Endodermal cell (in vitro differentiated cells): ENCODE results near the gene LRRC3. TPM values are rescaled to one million over a fixed set of nuclear protein-coding genes. Genes with fewer than 3 reads are reported as not detected.

Source experiments
- DNase-seq: peaks from one replicate; pipeline ENCODE4 v3.0.0-alpha.2; 2017
- H3K27ac ChIP-seq: 2 replicates; pipeline ENCODE4 v1.5.1; 2013; ENCODE audit warnings: mild to moderate bottlenecking, low read depth, low read length, moderate library complexity
- H3K27me3 ChIP-seq: 2 replicates; pipeline ENCODE4 v1.6.1; 2013; ENCODE audit warnings: mild to moderate bottlenecking, low read length, moderate library complexity; ENCODE audit not compliant: insufficient read depth, control insufficient read depth, poor library complexity, severe bottlenecking
- H3K36me3 ChIP-seq: 2 replicates; pipeline ENCODE4 v1.7.0; 2013; ENCODE audit warnings: mild to moderate bottlenecking, low read length, moderate library complexity; ENCODE audit not compliant: control insufficient read depth, insufficient read depth
- H3K4me1 ChIP-seq: one replicate; pipeline ENCODE4 v1.7.0; 2013; ENCODE audit warnings: low read length; ENCODE audit not compliant: control insufficient read depth, insufficient read depth
- H3K4me3 ChIP-seq: 2 replicates; pipeline ENCODE4 v1.5.1; 2013; ENCODE audit warnings: mild to moderate bottlenecking, low read length, moderate library complexity
- H3K9ac ChIP-seq: 2 replicates; pipeline ENCODE4 v1.6.1; 2013; ENCODE audit warnings: mild to moderate bottlenecking, low read length, moderate library complexity; ENCODE audit not compliant: poor library complexity, severe bottlenecking; ENCODE audit errors: extremely low read depth
- H3K9me3 ChIP-seq: 2 replicates; pipeline ENCODE4 v1.6.1; 2013; ENCODE audit warnings: mild to moderate bottlenecking, low read length, moderate library complexity; ENCODE audit not compliant: control insufficient read depth
- H3K27ac Mint-ChIP-seq: 2 replicates; pipeline ENCODE4 v1.8.0; 2020; ENCODE audit warnings: mixed read lengths
- H3K27me3 Mint-ChIP-seq: 2 replicates; pipeline ENCODE4 v1.8.0; 2021; ENCODE audit warnings: mild to moderate bottlenecking, mixed read lengths; ENCODE audit not compliant: insufficient read depth
- H3K36me3 Mint-ChIP-seq: 2 replicates; pipeline ENCODE4 v1.8.0; 2020; ENCODE audit warnings: low read depth, mixed read lengths
- H3K4me1 Mint-ChIP-seq: 2 replicates; pipeline ENCODE4 v1.8.0; 2020; ENCODE audit warnings: mixed read lengths
- H3K4me3 Mint-ChIP-seq: 2 replicates; pipeline ENCODE4 v1.8.0; 2020; ENCODE audit warnings: mild to moderate bottlenecking, moderate library complexity, mixed read lengths
- H3K9me3 Mint-ChIP-seq: 2 replicates; pipeline ENCODE4 v1.8.0; 2020; ENCODE audit warnings: mild to moderate bottlenecking, mixed read lengths
- WGBS, 2 experiments: methylation state at CpG; one replicate each; pipeline versions ENCODE4 v1.1.5 to v1.1.7; 2013; ENCODE audit warnings: missing lambda C conversion rate in 2 of 2, mixed read lengths in 1 of 2; ENCODE audit not compliant: insufficient coverage in 1 of 2, insufficient read length in 1 of 2; 5-methylcytosine and 5-hydroxymethylcytosine counted together
- total RNA-seq, 2 donors: library from RNA; stranded (reverse); fragmentation: NEBNext Ultra II Directional in 1 of 2; extraction: Animal tissue kit (Norgen Biotek cat#: 25700) in 1 of 2; gene quantifications; 2 replicates in 1 of 2; 3 replicates in 1 of 2; pipeline ENCODE4 v1.2.1, GENCODE V29; 2021
- TF ChIP-seq, protein P1 (sequence below): fragments of 200-600 bp; sonication (generic); conservative IDR thresholded peaks from 2 replicates; pipeline ENCODE4 v1.5.0; 2021; ENCODE audit warnings: antibody characterized with exemption, mild to moderate bottlenecking

LRRC3 gene
- total RNA-seq, 2 donors from 2014 or later = 14.1 to 16.5 TPM

DNA sequence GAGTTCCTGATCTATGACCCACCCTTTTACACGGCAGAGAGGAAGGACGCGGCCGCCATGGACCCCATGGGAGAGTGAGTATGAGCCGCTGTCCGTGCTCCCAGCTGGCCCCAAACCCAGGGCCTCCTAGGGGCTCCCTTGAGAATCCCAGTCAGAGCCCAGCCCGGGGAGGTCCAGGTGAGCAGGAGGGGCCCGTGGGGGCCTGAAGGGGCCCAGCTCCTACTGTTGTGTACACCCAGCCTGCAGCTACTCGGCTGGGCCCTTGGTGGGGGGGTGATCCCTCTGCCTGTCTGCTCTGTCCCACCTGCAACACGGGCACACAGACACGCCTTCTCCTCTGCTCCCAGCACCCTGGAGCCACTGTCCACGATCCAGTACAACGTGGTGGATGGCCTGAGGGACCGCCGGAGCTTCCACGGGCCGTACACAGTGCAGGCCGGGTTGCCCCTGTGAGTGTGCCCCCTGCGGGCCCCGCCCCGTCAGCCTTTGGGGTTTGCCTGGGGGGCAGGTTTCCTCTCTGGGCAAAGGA lies 28.6 kb upstream of the LRRC3 start:
- peaks cover 16% of the 10 kb centered on the region for H3K9me3 Mint-ChIP-seq
- peak; percentile 43 for DNase-seq
- TF ChIP-seq, protein P1, sequence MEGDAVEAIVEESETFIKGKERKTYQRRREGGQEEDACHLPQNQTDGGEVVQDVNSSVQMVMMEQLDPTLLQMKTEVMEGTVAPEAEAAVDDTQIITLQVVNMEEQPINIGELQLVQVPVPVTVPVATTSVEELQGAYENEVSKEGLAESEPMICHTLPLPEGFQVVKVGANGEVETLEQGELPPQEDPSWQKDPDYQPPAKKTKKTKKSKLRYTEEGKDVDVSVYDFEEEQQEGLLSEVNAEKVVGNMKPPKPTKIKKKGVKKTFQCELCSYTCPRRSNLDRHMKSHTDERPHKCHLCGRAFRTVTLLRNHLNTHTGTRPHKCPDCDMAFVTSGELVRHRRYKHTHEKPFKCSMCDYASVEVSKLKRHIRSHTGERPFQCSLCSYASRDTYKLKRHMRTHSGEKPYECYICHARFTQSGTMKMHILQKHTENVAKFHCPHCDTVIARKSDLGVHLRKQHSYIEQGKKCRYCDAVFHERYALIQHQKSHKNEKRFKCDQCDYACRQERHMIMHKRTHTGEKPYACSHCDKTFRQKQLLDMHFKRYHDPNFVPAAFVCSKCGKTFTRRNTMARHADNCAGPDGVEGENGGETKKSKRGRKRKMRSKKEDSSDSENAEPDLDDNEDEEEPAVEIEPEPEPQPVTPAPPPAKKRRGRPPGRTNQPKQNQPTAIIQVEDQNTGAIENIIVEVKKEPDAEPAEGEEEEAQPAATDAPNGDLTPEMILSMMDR = no peak

DNA sequence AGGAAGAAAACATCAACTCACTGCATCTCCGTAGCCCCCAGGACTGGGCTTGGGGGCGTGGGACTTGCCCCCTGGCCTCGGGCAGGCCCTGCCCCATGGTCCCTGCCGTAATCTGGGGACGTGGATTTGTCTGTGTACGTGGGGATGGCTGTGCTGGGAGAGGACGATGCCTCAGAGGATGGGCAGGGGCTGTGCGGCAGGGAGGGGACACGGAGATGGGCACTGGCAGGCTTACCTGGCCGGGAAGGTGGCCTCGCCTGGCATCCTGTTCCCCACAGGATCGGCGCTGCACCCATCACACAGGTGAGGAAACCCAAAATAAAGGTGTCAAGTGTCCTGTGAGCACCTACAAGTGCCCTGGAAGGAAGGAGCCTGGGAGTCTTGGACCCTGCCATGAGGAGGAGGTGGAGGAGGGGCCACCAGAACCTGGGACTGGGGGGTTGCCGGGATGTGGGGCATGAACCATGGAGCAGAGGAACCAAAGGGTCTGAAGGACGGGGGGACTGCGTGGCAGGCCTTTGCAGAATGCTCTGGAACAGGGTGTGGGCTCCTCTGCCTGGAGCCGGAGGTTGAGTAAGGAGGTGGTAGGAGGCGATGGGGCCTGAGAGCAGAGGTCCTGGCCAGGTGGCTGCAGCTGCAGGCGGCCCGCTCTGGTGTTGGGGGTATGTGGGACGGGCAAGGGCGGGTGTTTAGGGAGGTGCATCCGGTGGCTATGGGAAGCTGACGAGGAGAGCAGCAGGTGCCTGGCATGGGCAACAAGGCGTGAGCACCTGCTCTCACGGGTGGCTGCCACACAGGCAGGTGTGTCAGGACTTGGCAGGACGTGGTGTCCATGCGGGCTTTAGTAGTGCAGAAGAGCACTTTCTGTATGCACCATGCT lies 27.8 kb upstream of the LRRC3 start:
- Histone ChIP-seq H3K27ac (no peak overlapping the region), H3K27me3 (no peaks in the 10 kb centered on the region), H3K4me3 (no peak overlapping the region), H3K9ac (no peak overlapping the region), H3K9me3 (peaks cover 12% of the 10 kb centered on the region), H3K36me3 (no peaks in the 10 kb centered on the region), H3K4me1 (no peaks in the 10 kb centered on the region)
- DNase-seq = peak; percentile 44
- 93 to 94% methylated on average over 23 to 28 of the region's 28 CpGs for WGBS, 2 experiments
- peaks cover 3% of the 10 kb centered on the region for H3K4me1 Mint-ChIP-seq
- H3K36me3 Mint-ChIP-seq = no peaks in the 10 kb centered on the region
- H3K4me3 Mint-ChIP-seq = no peak overlapping the region
- TF ChIP-seq, protein P1 = no peak
- no peak overlapping the region for H3K27ac Mint-ChIP-seq
- no peaks in the 10 kb centered on the region for H3K27me3 Mint-ChIP-seq
- peaks cover 18% of the 10 kb centered on the region for H3K9me3 Mint-ChIP-seq

More for the DNA sequence above, 28.6 kb upstream of the LRRC3 start:
- H3K36me3 Mint-ChIP-seq = no peaks in the 10 kb centered on the region
- H3K27ac Mint-ChIP-seq = no peak overlapping the region
- Histone ChIP-seq H3K27ac (no peak overlapping the region), H3K27me3 (no peaks in the 10 kb centered on the region), H3K4me3 (no peak overlapping the region), H3K9me3 (peaks cover 12% of the 10 kb centered on the region), H3K4me1 (no peaks in the 10 kb centered on the region), H3K36me3 (no peaks in the 10 kb centered on the region), H3K9ac (no peak overlapping the region)
- peaks cover 3% of the 10 kb centered on the region for H3K4me1 Mint-ChIP-seq
- WGBS, 2 experiments = 94% methylated on average over 18 to 21 of the region's 21 CpGs
- no peaks in the 10 kb centered on the region for H3K27me3 Mint-ChIP-seq
- H3K4me3 Mint-ChIP-seq = no peak overlapping the region

DNA sequence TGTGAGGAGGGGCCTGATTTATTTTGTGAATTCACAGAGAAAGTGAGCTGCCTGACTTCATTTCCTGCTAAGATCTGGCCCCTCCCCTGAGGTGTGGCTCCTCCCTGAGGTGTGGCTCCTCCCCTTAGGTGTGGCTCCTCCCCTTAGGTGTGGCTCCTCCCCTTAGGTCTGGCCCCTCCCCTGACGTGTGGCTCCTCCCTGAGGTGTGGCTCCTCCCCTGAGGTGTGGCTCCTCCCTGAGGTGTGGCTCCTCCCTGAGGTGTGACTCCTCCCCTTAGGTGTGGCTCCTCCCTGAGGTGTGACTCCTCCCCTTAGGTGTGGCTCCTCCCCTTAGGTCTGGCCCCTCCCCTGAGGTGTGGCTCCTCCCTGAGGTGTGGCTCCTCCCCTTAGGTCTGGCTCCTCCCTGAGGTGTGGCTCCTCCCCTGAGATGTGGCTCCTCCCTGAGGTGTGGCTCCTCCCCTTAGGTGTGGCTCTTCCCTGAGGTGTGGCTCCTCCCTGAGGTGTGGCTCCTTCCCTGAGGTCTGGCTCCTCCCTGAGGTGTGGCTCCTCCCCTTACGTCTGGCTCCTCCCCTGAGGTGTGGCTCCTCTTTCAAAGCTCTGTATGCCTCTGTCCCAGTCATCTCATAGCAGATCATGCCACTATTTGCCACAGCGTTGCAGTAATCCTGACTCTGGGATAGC lies 26.9 kb upstream of the LRRC3 start:
- no peak overlapping the region for H3K27ac ChIP-seq
- Mint-ChIP-seq H3K9me3 (peaks cover 18% of the 10 kb centered on the region), H3K27me3 (no peaks in the 10 kb centered on the region), H3K4me3 (no peak overlapping the region), H3K36me3 (no peaks in the 10 kb centered on the region), H3K4me1 (no peaks in the 10 kb centered on the region), H3K27ac (no peak overlapping the region)
- no peaks in the 10 kb centered on the region for H3K36me3 ChIP-seq
- H3K4me1 ChIP-seq = no peaks in the 10 kb centered on the region
- DNase-seq = peak; percentile 88
- 72 to 90% methylated on average over 1 to 3 of the region's 3 CpGs for WGBS, 2 experiments
- peaks cover 12% of the 10 kb centered on the region for H3K9me3 ChIP-seq
- TF ChIP-seq, protein P1 = no peak
- no peak overlapping the region for H3K9ac ChIP-seq
- no peak overlapping the region for H3K4me3 ChIP-seq
- H3K27me3 ChIP-seq = no peaks in the 10 kb centered on the region
